Caki2 (cell line): ENCODE results near the gene GMDS. TPM values are rescaled to one million over a fixed set of nuclear protein-coding genes. Genes with fewer than 3 reads are reported as not detected.

Experiments
- DNase-seq: peaks from one replicate; pipeline ENCODE4 v3.0.0-alpha.2; 2015; ENCODE audit warnings: low read depth
- in situ Hi-C: cut with HindIII; loops from 2 replicates; pipeline ENCODE4 v1.10.0; 2016; ENCODE audit warnings: low sequenced_read_pairs, low pct_unique_long_range_greater_than_20kb, mixed read lengths
- total RNA-seq: library from RNA; depleted of rRNA; stranded (reverse); fragments of >200 nt; shearing (Covaris generic); gene quantifications from 2 replicates; pipeline ENCODE4 v1.2.3, GENCODE V29; 2014; ENCODE audit warnings: low replicate concordance

The GMDS gene
- total RNA-seq, 1 experiment from 2014 or later = 10.9 TPM

- no peak for DNase-seq
- in situ Hi-C loops = loop anchor here (5.0 to 25.0 kb wide), 3 partner anchors 337 to 532 kb away; no protein-coding TSS in a partner anchor
Measured at GRCh38 chr6:2099870-2100269, 145.5 kb downstream of the GMDS start.

- in situ Hi-C loops = no loop called here
- DNase-seq = peak; percentile 42
Measured at GRCh38 chr6:2097464-2097863, 147.9 kb downstream of the GMDS start.

- no peak for DNase-seq
- in situ Hi-C loops = no loop called here
Measured at GRCh38 chr6:2094642-2095041, 150.8 kb downstream of the GMDS start.

- DNase-seq = no peak
- in situ Hi-C loops = no loop called here
Measured at GRCh38 chr6:2086326-2086965, 159.0 kb downstream of the GMDS start.

GRCh38 chr6:2085657-2086056 is 159.7 kb downstream of the GMDS start:
- DNase-seq = peak; percentile 37
- in situ Hi-C loops = no loop called here

- in situ Hi-C loops = no loop called here
- no peak for DNase-seq
Measured at GRCh38 chr6:2081155-2082138, 164.0 kb downstream of the GMDS start.

- no peak for DNase-seq
- in situ Hi-C loops = no loop called here
Measured at GRCh38 chr6:2078888-2079287, 166.5 kb downstream of the GMDS start.

- in situ Hi-C loops = no loop called here
Measured at GRCh38 chr6:2077826-2078225, 167.6 kb downstream of the GMDS start.

GRCh38 chr6:2073476-2073875 is 171.9 kb downstream of the GMDS start:
- DNase-seq = no peak
- in situ Hi-C loops = no loop called here

More at GRCh38 chr6:2077826-2078225, 167.6 kb downstream of the GMDS start:
- DNase-seq = no peak

- in situ Hi-C loops = no loop called here
- no peak for DNase-seq
Measured at GRCh38 chr6:2072453-2072852, 173.0 kb downstream of the GMDS start.

GRCh38 chr6:2063547-2063946 is 181.9 kb downstream of the GMDS start:
- DNase-seq = no peak

GRCh38 chr6:2061880-2062279 is 183.5 kb downstream of the GMDS start:
- peak; percentile 55 for DNase-seq
- in situ Hi-C loops = no loop called here

More at GRCh38 chr6:2063547-2063946, 181.9 kb downstream of the GMDS start:
- in situ Hi-C loops = no loop called here

- no peak for DNase-seq
- in situ Hi-C loops = no loop called here
Measured at GRCh38 chr6:2055911-2056310, 189.5 kb downstream of the GMDS start.

GRCh38 chr6:2055143-2055542 is 190.3 kb downstream of the GMDS start:
- DNase-seq = no peak
- in situ Hi-C loops = no loop called here

- no peak for DNase-seq
- in situ Hi-C loops = no loop called here
Measured at GRCh38 chr6:2054516-2055067, 190.8 kb downstream of the GMDS start.

GRCh38 chr6:2053691-2054090 is 191.7 kb downstream of the GMDS start:
- no peak for DNase-seq

GRCh38 chr6:2047855-2048254 is 197.6 kb downstream of the GMDS start:
- no peak for DNase-seq
- in situ Hi-C loops = no loop called here

More at GRCh38 chr6:2053691-2054090, 191.7 kb downstream of the GMDS start:
- in situ Hi-C loops = no loop called here

GRCh38 chr6:2044192-2044591 is 201.2 kb downstream of the GMDS start:
- no peak for DNase-seq
- in situ Hi-C loops = no loop called here
